Stimulated activated CD8-positive, alpha-beta memory T cell treated with anti-CD3 and anti-CD28 coated beads, Interleukin-15, amount 100 ng/mL, for 1 hour (primary cell): Measurements from ENCODE around the gene DNAH2.
"Not testable (repeated sequence)": the region's sequence is repeated elsewhere in the genome, so short reads cannot be mapped to it uniquely, and the experiment has no call there.

Experiments
- DNase-seq: peaks from one replicate; pipeline ENCODE4 v3.0.0-alpha.2; 2020; ENCODE audit warnings: low read depth

The DNAH2 gene

GRCh38 chr17:7852262-7852670, 134.7 kb downstream of the DNAH2 start:
- DNase-seq = no peak

DNA sequence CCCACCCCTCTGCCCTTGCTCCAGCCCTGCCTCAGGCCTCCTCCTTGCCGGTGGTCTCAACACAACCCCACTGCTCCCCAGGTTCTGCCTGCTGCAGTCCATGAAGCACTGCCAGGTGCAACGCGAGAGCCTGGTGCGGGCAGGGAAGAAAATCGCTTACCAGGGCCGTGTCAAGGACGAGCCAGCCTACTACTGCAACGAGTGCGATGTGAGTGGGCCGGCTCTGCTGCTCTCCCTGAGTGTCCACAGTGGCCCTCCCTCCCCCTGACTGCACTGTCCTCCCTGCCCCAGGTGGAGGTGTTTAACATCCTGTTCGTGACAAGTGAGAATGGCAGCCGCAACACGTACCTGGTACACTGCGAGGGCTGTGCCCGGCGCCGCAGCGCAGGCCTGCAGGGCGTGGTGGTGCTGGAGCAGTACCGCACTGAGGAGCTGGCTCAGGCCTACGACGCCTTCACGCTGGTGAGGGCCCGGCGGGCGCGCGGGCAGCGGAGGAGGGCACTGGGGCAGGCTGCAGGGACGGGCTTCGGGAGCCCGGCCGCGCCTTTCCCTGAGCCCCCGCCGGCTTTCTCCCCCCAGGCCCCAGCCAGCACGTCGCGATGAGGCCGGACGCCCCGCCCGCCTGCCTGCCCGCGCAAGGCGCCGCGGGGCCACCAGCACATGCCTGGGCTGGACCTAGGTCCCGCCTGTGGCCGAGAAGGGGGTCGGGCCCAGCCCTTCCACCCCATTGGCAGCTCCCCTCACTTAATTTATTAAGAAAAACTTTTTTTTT, 135.6 kb downstream of the DNAH2 start:
- DNase-seq = no peak

DNA sequence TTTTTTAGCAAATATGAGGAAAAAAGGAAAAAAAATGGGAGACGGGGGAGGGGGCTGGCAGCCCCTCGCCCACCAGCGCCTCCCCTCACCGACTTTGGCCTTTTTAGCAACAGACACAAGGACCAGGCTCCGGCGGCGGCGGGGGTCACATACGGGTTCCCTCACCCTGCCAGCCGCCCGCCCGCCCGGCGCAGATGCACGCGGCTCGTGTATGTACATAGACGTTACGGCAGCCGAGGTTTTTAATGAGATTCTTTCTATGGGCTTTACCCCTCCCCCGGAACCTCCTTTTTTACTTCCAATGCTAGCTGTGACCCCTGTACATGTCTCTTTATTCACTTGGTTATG, 136.1 kb downstream of the DNAH2 start:
- no peak for DNase-seq

- no peak for DNase-seq
Observed at GRCh38 chr17:7854078-7854777, 136.7 kb downstream of the DNAH2 start.

DNA sequence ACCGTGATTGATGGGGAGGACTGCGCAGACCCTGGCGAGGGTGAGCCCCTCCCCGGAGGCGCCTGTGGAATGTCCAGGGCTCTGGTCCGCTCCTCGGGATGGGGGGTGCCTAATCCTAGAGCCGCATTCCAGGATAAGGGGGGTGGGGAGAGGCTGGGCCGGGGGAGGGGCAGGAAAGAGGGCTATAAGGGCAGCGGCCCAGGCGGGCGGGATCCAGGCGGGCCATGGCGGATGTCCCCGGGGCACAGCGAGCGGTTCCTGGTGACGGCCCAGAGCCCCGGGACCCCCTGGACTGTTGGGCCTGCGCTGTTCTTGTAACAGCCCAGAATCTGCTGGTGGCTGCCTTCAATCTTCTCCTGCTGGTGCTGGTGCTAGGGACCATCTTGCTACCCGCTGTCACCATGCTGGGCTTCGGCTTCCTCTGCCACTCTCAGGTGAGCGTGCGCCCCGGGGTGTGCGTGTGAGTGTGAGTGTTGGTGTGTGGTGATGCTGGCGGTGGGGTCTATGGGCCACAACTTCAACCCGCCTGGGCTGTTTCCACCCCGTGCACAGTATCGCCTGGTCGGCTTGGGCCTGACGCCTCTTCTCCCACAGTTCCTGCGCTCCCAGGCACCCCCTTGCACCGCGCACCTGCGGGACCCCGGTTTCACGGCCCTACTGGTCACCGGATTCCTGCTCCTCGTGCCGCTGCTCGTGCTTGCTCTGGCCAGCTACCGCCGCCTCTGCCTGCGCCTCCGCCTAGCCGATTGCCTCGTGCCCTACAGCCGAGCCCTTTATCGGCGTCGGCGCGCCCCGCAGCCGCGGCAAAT, 137.5 kb downstream of the DNAH2 start, which contains the start of gene TMEM88:
Gene TMEM88 (plus strand): TSS at position 216 of the 809 bp plus-strand sequence. CDS start 9 bp downstream, at position 225.
- DNase-seq = no peak

DNA sequence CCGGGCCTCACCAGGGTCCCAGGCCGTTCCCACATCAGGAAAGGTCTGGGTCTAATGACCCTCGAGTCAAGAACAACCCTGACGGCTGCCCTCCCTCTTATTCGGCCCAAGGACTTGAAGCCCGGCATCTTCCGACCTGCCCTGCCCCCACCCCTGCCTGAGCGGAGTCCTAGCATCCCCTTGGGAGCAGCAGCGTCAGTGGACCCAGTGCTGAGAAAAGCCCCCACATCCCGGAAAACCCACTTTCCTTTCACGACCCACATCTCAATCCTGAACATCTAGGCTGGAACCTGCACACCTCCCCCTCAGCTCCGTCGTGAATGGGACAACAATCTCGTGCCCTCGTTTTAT, 138.1 kb downstream of the DNAH2 start:
- DNase-seq = no peak

GRCh38 chr17:7856011-7856810, 138.7 kb downstream of the DNAH2 start:
- no peak for DNase-seq

- peak; percentile 88 for DNase-seq
Observed at GRCh38 chr17:7856811-7857712, 139.5 kb downstream of the DNAH2 start, which contains the start of gene NAA38. TSS of gene NAA38 (minus strand) at chr17:7857559. CDS start at chr17:7857463, 96 bp downstream.

GRCh38 chr17:7857713-7858521, 140.4 kb downstream of the DNAH2 start, which contains the start of gene CYB5D1:
TSS of gene CYB5D1 (plus strand) at chr17:7858003. CDS start at chr17:7858135, 132 bp downstream.
- DNase-seq = peak; percentile 82

GRCh38 chr17:7858522-7858810, 140.9 kb downstream of the DNAH2 start:
- no peak for DNase-seq

GRCh38 chr17:7859028-7859427, 141.5 kb downstream of the DNAH2 start:
- DNase-seq = no peak

GRCh38 chr17:7862692-7863437, 145.3 kb downstream of the DNAH2 start:
- DNase-seq = no peak

DNA sequence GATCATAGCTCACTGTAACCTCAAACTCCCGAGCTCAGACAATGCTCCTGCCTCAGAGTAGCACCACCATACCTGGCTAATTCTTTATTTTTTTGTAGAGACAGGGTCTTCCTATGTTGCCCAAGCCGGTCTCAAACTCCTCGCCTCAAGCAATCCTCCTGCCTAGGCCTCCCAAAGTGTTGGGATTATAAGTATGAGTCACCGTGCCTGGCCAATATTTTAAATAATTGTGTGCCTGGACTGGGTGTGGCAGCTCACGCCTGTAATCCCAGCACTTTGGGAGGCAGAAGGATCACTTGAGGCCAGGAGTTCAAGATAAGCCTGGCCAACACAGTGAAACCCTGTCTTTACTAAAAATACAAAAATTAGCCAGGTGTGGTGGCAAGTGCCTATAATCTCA, 146.8 kb downstream of the DNAH2 start:
- not testable (repeated sequence) for DNase-seq

GRCh38 chr17:7864995-7865650, 147.6 kb downstream of the DNAH2 start:
- no peak for DNase-seq

DNA sequence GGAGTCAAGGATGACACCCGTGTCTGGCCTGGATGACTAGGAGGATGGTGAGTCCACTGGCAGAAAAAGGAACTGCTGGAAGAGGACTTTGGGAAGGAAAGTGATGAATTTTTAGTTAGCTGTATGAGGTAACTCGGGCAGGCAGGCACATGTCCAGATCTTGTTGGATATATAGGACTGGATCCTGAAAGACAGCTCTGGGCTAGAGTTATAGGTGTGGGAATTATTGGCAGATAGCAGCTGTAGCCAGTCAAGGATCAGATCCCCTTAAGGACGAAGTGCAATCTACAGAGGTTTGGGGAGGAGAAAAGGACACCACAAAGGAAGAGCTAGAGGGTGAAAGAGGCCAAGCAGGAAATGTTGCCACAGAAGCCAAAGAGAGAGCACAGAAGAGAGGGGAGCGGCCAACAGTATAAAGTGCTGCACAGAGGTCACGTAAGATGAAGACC, 150.4 kb downstream of the DNAH2 start:
- DNase-seq = no peak

GRCh38 chr17:7873051-7873450, 155.5 kb downstream of the DNAH2 start:
- no peak for DNase-seq

- DNase-seq = no peak
Observed at GRCh38 chr17:7875804-7876370, 158.3 kb downstream of the DNAH2 start.

DNA sequence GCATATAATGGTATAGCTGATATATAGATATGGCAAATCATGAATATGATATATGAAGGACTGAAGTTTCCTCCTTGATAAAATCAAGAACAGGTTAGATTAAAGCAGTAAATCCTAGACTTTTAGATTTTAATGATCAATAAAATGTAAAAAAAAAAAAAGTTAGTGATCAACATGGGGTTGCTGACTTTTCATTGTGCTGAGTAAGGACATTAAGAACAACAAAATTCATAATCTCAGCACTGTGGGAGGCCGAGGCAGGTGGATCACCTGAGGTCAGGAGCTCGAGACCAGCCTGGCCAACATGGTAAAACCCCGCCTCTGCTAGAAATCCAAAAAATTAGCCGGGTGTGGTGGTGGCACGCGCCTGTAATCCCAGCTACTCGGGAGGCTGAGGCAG, 160.7 kb downstream of the DNAH2 start:
- no peak for DNase-seq
